NCI-H128 (cell line): ENCODE results near the gene C1QTNF9B.

Experiments
- DNase-seq: peaks from one replicate; lab custom pipeline; 2025; ENCODE audit not compliant: unreplicated experiment; lab: John Stamatoyannopoulos, UW

C1QTNF9B gene

GRCh38 chr13:23859455-23859854 lies 37.8 kb downstream of the C1QTNF9B start:
- no peak for DNase-seq

GRCh38 chr13:23858546-23858945 lies 38.8 kb downstream of the C1QTNF9B start:
- DNase-seq: no peak

DNA sequence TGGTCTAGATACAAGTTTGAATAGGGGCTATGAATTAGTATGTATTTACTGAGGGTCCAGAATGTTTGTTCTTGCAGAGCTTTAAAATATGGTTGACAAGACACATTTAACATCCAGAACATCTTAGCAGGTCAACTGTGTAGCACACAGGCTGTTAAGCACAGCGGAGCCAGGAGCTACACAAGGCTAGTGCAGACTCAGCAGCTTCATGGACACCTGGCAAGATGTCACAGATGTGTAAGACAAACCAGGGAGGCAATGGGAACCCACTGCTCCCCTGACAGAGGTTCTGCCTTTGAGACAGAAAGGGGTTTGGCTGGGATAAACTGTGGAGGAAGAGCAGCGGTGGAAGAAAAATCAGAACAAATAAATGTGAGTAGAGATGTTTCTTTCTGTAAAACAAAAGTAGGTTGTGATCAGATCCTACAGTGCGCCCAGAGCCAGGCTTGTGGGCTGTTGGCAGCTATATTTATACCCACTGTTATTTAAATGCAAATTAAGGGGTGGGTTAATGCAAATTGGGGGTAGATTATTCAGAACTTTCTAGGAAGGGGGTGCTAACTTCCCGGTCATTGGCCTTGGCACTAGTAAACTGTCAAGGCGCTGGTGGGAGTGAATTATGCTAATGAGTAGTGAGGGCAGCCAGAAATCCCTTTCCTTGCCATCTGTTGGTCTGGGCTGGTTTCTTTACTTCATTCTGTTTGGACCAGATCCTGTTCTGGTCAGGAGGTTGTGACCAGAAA lies 41.1 kb downstream of the C1QTNF9B start:
- no peak for DNase-seq

DNA sequence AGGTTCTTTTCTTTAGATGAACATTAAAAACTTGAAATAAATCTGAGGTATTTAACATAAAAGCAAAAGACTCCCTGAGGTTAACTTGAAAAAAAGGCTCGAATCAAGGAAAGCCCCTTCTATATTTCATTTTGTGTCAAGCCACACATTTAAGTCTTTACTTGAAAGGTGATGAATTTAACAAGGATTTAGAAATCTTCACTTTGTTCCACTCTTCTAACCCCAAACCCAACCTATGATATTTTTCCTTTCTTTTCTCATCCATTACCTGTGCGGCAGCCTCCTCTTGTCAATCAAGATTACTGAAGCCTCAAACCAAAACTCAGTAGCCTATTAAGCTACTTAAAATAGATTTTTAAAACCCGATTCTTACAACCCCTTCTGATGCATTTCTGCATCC lies 41.9 kb downstream of the C1QTNF9B start:
- DNase-seq: no peak

- no peak for DNase-seq
Observed at GRCh38 chr13:23852351-23852750, 45.0 kb downstream of the C1QTNF9B start.

GRCh38 chr13:23851106-23851505 lies 46.2 kb downstream of the C1QTNF9B start:
- no peak for DNase-seq

- DNase-seq: no peak
Observed at GRCh38 chr13:23850134-23850533, 47.2 kb downstream of the C1QTNF9B start.

GRCh38 chr13:23849670-23850069 lies 47.6 kb downstream of the C1QTNF9B start:
- DNase-seq: no peak

- DNase-seq: no peak
Observed at GRCh38 chr13:23848646-23849141, 48.6 kb downstream of the C1QTNF9B start.

DNA sequence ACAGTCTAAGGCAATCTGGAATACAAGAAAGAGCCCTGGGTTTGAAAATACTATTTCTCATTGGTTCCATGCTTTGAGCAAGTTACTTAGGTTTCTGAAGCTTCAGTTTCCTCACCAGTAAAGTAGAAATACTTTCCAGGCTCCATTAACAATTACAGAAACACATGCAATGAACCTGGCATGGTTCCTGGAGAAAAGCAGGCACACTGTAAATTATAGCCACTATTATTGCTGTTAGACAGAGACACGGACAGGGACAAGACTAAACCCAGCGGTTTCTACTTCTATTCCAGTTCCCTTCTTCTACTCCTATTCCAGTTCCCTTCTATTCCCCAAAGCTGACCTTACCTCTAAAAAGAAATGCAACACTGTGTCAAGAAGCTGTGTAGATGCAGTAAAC lies 49.3 kb downstream of the C1QTNF9B start:
- no peak for DNase-seq

DNA sequence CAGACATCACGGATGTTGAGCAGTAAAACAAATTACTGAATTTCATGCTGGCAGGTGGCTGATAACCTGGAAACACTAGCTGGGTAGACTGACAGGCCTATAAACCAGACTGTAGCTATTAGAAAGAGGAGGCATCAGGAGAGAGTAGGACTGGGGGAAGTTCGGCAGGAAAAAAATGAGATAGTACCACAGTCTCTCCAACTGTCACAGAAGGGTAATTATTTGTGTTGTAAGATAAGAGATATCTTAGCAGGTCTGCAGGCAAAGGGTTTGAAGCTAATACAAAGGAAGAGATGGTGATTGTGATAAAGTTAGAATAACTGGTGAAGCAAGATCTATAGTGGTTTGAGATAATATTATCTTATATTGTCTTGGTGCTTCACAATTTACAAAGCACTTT lies 49.8 kb downstream of the C1QTNF9B start:
- no peak for DNase-seq

DNA sequence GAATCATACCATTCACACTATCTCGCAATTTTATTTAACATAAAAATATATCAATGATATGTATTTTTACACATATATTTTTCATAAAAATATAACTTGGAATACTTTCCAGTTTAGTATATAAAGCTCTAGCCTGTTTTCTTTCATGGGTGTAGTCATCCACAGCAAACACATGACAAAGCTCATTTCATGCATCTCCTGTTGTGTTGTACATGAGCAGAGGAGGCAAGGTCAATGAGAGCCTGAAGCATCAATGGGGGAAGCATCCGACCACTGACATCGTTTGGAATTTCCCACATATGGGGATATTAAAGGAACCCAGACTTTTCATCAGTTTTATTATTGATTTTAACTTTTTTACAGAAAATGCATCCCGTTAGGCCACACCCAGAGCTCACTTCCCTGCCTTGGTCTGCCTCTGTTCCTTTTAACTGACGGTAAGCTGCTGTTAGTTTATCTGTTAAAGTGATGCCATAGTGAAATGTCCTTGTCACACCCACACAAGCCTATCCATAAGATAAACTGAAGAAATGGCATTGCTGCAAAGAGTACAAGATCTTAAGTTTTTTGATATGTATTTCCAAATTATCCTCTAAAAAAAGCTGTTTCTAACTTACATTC lies 52.1 kb downstream of the C1QTNF9B start:
- DNase-seq: no peak

DNA sequence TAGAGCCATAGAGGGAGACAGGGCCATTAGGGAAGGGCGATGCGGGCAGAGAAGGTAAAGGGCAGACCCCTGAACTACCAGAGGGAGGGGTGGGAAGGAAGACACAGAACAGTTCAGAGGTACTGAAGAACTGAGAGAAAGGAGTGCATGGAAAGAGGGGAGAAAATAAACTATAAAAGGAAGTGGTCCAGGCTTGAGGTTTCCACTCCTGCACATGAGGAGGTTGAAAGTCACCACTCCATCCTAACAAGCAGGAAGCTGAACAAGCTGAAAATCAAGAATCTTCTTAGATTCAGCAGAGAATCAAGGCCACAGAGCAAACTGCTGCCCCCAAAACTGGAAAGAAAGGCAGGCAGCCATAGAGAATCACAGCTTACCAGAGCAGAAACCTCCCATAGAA lies 53.2 kb downstream of the C1QTNF9B start:
- no peak for DNase-seq

DNA sequence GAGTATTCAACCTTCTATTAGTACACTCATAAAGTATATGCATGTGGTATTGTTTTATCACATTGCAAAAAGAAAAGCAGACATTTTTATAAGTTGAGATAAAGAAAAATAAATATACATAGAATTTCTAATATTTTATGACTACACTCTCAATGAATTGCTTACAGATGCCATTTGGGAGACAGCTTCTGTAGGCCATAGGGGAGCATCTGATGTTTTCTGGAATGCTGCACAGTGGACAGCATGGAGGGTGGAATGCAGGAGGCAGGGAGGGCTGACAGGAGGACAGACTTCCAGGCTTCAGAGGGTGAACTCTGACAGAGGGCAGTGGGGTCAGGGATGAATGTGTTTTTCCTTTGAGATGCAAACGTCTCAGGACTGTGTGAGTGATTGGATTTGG lies 53.9 kb downstream of the C1QTNF9B start:
- DNase-seq: no peak

- no peak for DNase-seq
Observed at GRCh38 chr13:23842406-23842805, 54.9 kb downstream of the C1QTNF9B start.
